Hair follicular keratinocyte (primary cell): ENCODE measurements around the gene OR1D5. TPM values are rescaled to one million over a fixed set of nuclear protein-coding genes. Genes with fewer than 3 reads are reported as not detected.

ENCODE experiments used
- total RNA-seq: library from RNA; depleted of rRNA; stranded (reverse); fragments of >200 nt; gene quantifications from 2 replicates; pipeline ENCODE4 v1.2.3, GENCODE V29; 2015

Gene OR1D5
- total RNA-seq: not detected in 2 replicates

DNA sequence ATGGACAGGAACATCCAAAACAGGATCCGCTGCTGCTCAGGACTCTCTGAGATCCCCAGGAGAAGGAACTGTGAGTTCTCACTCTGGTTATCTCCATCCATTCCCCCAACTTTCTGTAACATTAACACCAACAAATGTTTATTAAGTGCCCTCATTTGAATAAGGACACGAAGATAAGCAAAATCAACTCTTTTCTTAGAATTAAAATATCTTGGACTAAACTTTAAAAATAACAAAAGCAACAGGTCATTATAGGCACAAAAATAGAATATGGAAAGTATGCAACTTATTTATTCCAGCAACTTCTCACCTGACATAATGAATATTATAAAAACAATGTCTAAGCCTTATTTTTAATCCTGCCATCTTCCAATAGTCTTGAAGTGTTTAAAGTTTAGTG, at the start of gene OR1D5:
TSS of gene OR1D5 (minus strand) at position 101 of the 400 bp plus-strand sequence. CDS start at position 101, 0 bp downstream.

DNA sequence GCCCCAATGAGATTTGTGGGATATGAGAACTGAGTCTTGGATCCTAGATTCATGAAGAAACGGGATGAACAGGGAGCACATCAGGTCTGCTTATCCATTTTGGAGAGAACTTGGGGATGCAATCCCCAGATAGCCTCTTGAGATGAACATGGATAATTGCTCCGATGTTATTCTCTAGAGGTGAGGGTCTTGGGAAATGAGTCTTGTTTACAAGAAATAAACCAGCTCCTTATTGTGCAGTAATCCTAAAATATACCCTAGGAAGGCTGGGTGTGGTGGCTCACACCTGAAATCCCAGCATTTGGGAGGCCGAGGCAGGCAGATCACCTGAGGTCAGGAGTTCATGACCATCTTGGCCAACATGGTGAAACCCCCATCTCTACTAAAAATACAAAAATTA, 40.9 kb upstream of the OR1D5 start, which contains the start of gene OR1D2:
TSS of gene OR1D2 (minus strand) at position 101 of the 400 bp plus-strand sequence. CDS start 11,426 bp downstream, outside the sequence.

Other genes with a start within 250 kb of the OR1D5 start
- gene OR1D2, start 40.8 kb upstream of the OR1D5 start, total RNA-seq: not detected in 2 replicates
- gene OR1G1, start 63.9 kb upstream of the OR1D5 start, total RNA-seq: not detected in 2 replicates
- not detected in 2 replicates for gene OR1A2, start 133.9 kb upstream of the OR1D5 start, total RNA-seq
- gene OR1A1, start 144.1 kb upstream of the OR1D5 start, total RNA-seq: not detected in 2 replicates
- not detected in 2 replicates for gene OR3A1, start 234.8 kb upstream of the OR1D5 start, total RNA-seq